Mesothelial cell of epicardium (in vitro differentiated cells): ENCODE measurements around the gene GCH1. TPM values are rescaled to one million over a fixed set of nuclear protein-coding genes. Genes with fewer than 3 reads are reported as not detected.
"Not testable (repeated sequence)": the region's sequence is repeated elsewhere in the genome, so short reads cannot be mapped to it uniquely, and the experiment has no call there.

Source experiments
- DNase-seq, 2 experiments: peaks; one replicate each; pipeline ENCODE4 v3.0.0; 2021; ENCODE audit warnings: low spot score in 2 of 2; ENCODE audit not compliant: unreplicated experiment in 2 of 2
- H3K27ac Mint-ChIP-seq: 2 replicates; pipeline ENCODE4 v1.8.0; 2021; ENCODE audit warnings: mixed read lengths
- H3K27me3 Mint-ChIP-seq: 2 replicates; pipeline ENCODE4 v1.8.0; 2021; ENCODE audit warnings: low read depth, mixed read lengths
- H3K36me3 Mint-ChIP-seq: 2 replicates; pipeline ENCODE4 v1.8.0; 2021; ENCODE audit warnings: mixed read lengths
- H3K4me1 Mint-ChIP-seq: 2 replicates; pipeline ENCODE4 v1.8.0; 2021; ENCODE audit warnings: mixed read lengths
- H3K4me3 Mint-ChIP-seq: 2 replicates; pipeline ENCODE4 v1.8.0; 2021; ENCODE audit warnings: mild to moderate bottlenecking, moderate library complexity, mixed read lengths
- H3K9me3 Mint-ChIP-seq: 2 replicates; pipeline ENCODE4 v1.8.0; 2021; ENCODE audit warnings: mixed read lengths
- total RNA-seq: library from RNA; stranded (reverse); gene quantifications from 3 replicates; pipeline ENCODE4 v1.2.1, GENCODE V29; 2021
- TF ChIP-seq, protein P1 (sequence below): fragments of 200-600 bp; sonication (generic); IDR thresholded peaks from one replicate; pipeline ENCODE4 v1.5.0; 2021; ENCODE audit warnings: antibody characterized with exemption; ENCODE audit not compliant: unreplicated experiment

GCH1 gene
- total RNA-seq, 1 donor from 2014 or later = 3.6 TPM

DNA sequence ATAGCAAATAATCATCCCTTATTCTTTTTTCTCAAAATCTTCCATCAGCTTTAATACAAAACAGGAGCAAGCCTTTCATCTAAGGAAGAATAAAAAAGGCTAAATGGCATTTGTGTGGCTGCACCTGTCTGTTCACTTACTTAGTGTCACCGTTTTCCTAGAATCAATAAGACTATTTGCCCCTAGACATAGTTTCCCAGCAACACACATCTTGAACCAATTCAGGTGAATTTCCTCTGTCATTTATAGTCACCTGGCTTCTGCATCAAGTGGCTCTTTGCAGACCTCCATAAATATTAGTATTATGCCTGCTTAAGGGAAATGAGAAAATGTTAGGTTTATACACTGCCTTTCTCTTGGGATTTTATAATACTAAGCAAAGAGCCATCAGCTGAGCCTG lies 17.4 kb upstream of the GCH1 start:
- Mint-ChIP-seq H3K27ac (no peak overlapping the region), H3K4me1 (no peaks in the 10 kb centered on the region), H3K4me3 (no peak overlapping the region), H3K27me3 (no peaks in the 10 kb centered on the region), H3K36me3 (no peaks in the 10 kb centered on the region), H3K9me3 (no peaks in the 10 kb centered on the region)
- DNase-seq = no peak
- TF ChIP-seq, protein P1, sequence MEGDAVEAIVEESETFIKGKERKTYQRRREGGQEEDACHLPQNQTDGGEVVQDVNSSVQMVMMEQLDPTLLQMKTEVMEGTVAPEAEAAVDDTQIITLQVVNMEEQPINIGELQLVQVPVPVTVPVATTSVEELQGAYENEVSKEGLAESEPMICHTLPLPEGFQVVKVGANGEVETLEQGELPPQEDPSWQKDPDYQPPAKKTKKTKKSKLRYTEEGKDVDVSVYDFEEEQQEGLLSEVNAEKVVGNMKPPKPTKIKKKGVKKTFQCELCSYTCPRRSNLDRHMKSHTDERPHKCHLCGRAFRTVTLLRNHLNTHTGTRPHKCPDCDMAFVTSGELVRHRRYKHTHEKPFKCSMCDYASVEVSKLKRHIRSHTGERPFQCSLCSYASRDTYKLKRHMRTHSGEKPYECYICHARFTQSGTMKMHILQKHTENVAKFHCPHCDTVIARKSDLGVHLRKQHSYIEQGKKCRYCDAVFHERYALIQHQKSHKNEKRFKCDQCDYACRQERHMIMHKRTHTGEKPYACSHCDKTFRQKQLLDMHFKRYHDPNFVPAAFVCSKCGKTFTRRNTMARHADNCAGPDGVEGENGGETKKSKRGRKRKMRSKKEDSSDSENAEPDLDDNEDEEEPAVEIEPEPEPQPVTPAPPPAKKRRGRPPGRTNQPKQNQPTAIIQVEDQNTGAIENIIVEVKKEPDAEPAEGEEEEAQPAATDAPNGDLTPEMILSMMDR = no peak

DNA sequence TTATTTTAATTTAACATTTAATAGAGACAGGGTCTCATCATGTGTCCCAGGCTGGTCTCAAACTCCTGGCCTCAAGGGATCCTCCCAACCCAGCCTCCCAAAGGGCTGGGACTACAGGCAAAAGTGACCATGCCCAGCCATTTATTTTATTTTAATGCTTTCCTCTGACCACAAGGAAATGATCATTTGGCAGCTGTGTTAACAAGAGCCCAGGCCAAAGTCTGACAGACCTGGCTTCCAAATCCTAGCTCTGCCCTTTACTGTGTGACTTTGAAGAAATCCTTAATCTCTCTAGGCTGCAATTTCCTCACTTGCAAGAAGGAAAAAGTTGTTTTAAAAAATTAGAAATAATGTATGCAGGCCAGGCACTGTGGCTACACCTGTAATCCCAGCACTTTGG lies 16.7 kb upstream of the GCH1 start:
- Mint-ChIP-seq H3K9me3 (no peaks in the 10 kb centered on the region), H3K27ac (no peak overlapping the region), H3K27me3 (no peaks in the 10 kb centered on the region), H3K36me3 (no peaks in the 10 kb centered on the region), H3K4me3 (no peak overlapping the region), H3K4me1 (no peaks in the 10 kb centered on the region)
- no peak for DNase-seq
- TF ChIP-seq, protein P1 = no peak

DNA sequence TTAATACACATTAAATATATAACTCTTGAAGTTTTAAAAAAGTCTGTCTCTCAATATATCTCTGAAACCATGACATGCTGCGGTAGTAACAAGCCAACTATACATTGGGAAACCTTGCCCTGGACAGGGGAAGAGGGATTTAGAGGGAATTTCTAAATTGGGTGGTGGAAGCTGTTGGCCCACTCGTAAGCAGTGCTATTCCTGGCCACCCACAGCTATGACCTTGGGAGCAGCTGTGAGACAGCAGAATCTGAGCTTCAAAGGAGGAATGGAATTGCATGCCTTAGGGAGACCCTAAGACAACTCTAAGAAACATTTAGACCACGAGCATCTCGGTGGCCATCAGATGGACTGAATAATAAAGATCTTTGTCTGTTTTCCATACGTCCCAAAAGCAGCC lies 15.8 kb upstream of the GCH1 start:
- no peak for DNase-seq
- no peaks in the 10 kb centered on the region for H3K36me3 Mint-ChIP-seq
- TF ChIP-seq, protein P1 = no peak
- no peaks in the 10 kb centered on the region for H3K27me3 Mint-ChIP-seq
- H3K9me3 Mint-ChIP-seq = no peaks in the 10 kb centered on the region
- no peaks in the 10 kb centered on the region for H3K4me1 Mint-ChIP-seq
- no peak overlapping the region for H3K27ac Mint-ChIP-seq
- H3K4me3 Mint-ChIP-seq = no peak overlapping the region

DNA sequence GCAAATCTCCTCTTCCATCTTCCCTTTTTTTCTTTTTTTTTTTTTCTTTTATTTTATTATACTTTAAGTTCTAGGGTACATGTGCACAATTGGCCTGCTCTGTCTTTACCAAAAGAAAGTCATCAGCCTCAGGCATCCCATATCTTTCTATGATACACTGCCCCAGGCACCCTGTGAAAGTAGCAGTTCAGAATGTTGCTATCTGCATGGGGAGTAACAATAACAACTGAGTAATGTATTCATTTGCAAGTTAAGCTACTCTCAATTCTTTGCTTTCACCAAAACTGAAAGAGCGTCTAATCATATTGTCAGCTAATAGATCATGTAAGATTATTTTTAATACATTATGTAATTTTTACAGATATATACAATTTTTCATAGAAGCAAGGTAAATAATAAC lies 13.5 kb upstream of the GCH1 start:
- H3K4me3 Mint-ChIP-seq = no peak overlapping the region
- no peak for DNase-seq
- no peaks in the 10 kb centered on the region for H3K27me3 Mint-ChIP-seq
- H3K27ac Mint-ChIP-seq = no peak overlapping the region
- TF ChIP-seq, protein P1 = no peak
- no peaks in the 10 kb centered on the region for H3K36me3 Mint-ChIP-seq
- H3K9me3 Mint-ChIP-seq = no peaks in the 10 kb centered on the region
- H3K4me1 Mint-ChIP-seq = no peaks in the 10 kb centered on the region

DNA sequence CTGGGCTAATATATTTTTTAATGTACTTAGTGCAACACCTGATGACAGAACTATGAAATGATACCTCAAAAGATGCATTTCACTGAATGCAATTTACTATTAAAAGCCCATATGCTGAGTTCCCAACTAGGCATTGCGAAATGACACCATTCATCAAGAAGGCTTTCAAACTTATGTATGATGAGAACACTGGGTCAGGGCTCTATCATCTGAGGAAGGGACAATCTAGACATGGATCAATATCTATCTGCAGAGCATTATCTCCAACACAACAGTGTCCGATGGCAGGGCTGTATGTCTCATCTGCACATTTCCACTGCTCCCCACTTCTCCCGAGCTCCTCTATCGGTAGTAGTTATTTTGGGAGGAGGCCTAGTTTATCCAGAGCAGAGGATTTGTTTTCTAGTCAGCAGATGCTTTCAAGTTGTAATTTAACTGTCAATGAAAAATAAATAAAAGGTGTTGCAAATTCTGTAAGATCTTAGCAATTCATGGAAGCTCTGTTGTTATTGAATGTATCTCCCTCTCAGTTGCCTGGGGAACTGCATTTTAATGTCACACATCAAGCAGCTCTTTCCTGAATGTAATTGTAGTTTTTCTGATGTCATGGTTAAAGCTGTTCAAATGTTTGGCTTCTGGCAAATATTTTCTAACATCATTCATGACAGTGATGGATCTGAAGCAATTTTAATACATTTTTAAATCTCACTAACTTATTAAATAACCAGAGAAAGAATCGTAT lies 7.4 kb upstream of the GCH1 start:
- TF ChIP-seq, protein P1 = no peak
- DNase-seq = no peak
- no peak overlapping the region for H3K4me3 Mint-ChIP-seq
- no peaks in the 10 kb centered on the region for H3K9me3 Mint-ChIP-seq
- H3K27ac Mint-ChIP-seq = no peak overlapping the region
- no peaks in the 10 kb centered on the region for H3K4me1 Mint-ChIP-seq
- H3K36me3 Mint-ChIP-seq = no peaks in the 10 kb centered on the region
- peaks cover 5% of the 10 kb centered on the region for H3K27me3 Mint-ChIP-seq

DNA sequence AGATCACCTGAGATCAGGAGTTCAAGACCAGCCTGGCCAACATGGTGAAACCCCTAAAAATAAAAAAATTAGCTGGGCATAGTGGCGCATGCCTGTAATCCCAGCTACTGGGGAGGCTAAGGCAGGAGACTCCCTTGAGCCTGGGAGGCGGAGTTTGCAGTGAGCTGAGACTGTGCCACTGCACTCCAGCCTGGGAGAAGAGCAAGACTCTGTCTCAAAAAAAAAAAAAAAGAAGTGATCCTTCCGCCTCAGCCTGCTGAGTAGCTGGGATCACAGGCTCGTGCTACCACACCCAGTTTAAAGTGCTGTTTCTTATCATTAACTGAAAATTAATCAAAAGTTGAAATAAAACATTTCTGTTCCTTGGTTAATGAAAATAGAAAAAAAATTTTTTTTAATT lies 6.3 kb upstream of the GCH1 start:
- not testable (repeated sequence) for H3K9me3 Mint-ChIP-seq, H3K27me3 Mint-ChIP-seq, DNase-seq, H3K4me3 Mint-ChIP-seq, H3K4me1 Mint-ChIP-seq, H3K27ac Mint-ChIP-seq, H3K36me3 Mint-ChIP-seq
